Esophagus muscularis mucosa (tissue), 4 donors: ENCODE measurements around the gene PTPRD. TPM values are rescaled to one million over a fixed set of nuclear protein-coding genes. Genes with fewer than 3 reads are reported as not detected.

Experiments used
- DNase-seq: peaks from one replicate; pipeline ENCODE4 v3.0.0-alpha.2; 2017; ENCODE audit errors: extremely low spot score
- H3K27ac ChIP-seq, 4 donors: fragments of 200-600 bp; sonication (generic); replicated peaks in 1 of 4; 1 replicate in 3 of 4; 2 replicates in 1 of 4; pipeline ENCODE4 v1.5.1; 2016 to 2019; ENCODE audit warnings: mild to moderate bottlenecking in 1 of 4
- H3K27me3 ChIP-seq, 4 donors: fragments of 200-600 bp; sonication (generic); one replicate each; pipeline versions ENCODE4 v1.5.1 to v1.6.0; 2016 to 2019
- H3K36me3 ChIP-seq, 4 donors: fragments of 200-600 bp; sonication (generic); one replicate each; pipeline ENCODE4 v1.5.1; 2016 to 2019
- H3K4me1 ChIP-seq, 4 donors: fragments of 200-600 bp; sonication (generic); one replicate each; pipeline ENCODE4 v1.5.1; 2016 to 2019
- H3K4me3 ChIP-seq, 4 donors: fragments of 200-600 bp; sonication (generic); 1 replicate in 2 of 4; 2 replicates in 2 of 4; pipeline ENCODE4 v1.5.1; 2016 to 2019; ENCODE audit warnings: mild to moderate bottlenecking in 4 of 4, moderate library complexity in 1 of 4
- H3K9me3 ChIP-seq, 4 donors: fragments of 200-600 bp; sonication (generic); 1 replicate in 3 of 4; 2 replicates in 1 of 4; pipeline ENCODE4 v1.5.1; 2016 to 2019
- CTCF ChIP-seq, 3 experiments: fragments of 200-600 bp in 2 of 3; fragments of 450-650 bp in 1 of 3; sonication (generic) in 2 of 3; IDR thresholded peaks; one replicate each; pipeline ENCODE4 v1.5.1; 2017 to 2019; ENCODE audit warnings: antibody characterized with exemption in 3 of 3, mild to moderate bottlenecking in 2 of 3, moderate library complexity in 1 of 3
- EP300 ChIP-seq: sonication (generic); formaldehyde crosslinking; IDR thresholded peaks from one replicate; pipeline ENCODE4 v1.6.1; 2017; ENCODE audit warnings: antibody characterized with exemption
- POLR2A ChIP-seq: fragments of 450-650 bp; IDR thresholded peaks from one replicate; pipeline ENCODE4 v1.6.1; 2017; ENCODE audit warnings: antibody characterized with exemption, moderate library complexity, mild to moderate bottlenecking, low read depth
- POLR2AphosphoS5 ChIP-seq, 2 donors: sonication (generic); formaldehyde crosslinking; IDR thresholded peaks; one replicate each; pipeline ENCODE4 v1.6.1; 2017; ENCODE audit warnings: antibody characterized with exemption in 2 of 2
- WGBS: methylation state at CpG from one replicate; pipeline ENCODE4 v1.1.5; 2018; 5-methylcytosine and 5-hydroxymethylcytosine counted together
- intact Hi-C: fragments of 100-400 bp; cut with DNase I; formaldehyde crosslinking; loops from one replicate; pipeline ENCODE4 v1.15.1; 2023
- total RNA-seq, 4 donors: library from RNA; depleted of rRNA; stranded (reverse); fragments of >200 nt; gene quantifications; one replicate each; pipeline versions ENCODE4 v1.1.0 to v1.2.1, GENCODE V29; 2016

The PTPRD gene
- total RNA-seq, 4 donors from 2014 or later = 4.1 to 6.6 (median 5.0) TPM

- H3K9me3 ChIP-seq = no peaks in the 10 kb centered on the region
- H3K27me3 ChIP-seq = no peaks in the 10 kb centered on the region
- intact Hi-C loops = no loop called here
- H3K27ac ChIP-seq = no peak overlapping the region
- no peak for TF ChIP-seq EP300
- TF ChIP-seq POLR2AphosphoS5 (IDR thresholded peaks at IDR 0.05) = no peak
- H3K36me3 ChIP-seq = no peaks in the 10 kb centered on the region
- WGBS = 90% methylated on average over 1 of the region's 1 CpG
- H3K4me1 ChIP-seq = no peaks in the 10 kb centered on the region
- DNase-seq = no peak
- H3K4me3 ChIP-seq = no peak overlapping the region
These were observed 178.4 kb downstream of the PTPRD start for GRCh38 chr9:10434412-10434811.

GRCh38 chr9:10411272-10411671 is 201.5 kb downstream of the PTPRD start:
- H3K4me3 ChIP-seq = no peak overlapping the region
- H3K9me3 ChIP-seq = peaks cover 0 to 6% (median 2%) of the 10 kb centered on the region in 4 donors
- intact Hi-C loops = no loop called here
- TF ChIP-seq EP300 (no peak), POLR2A (no peak), POLR2AphosphoS5 (IDR thresholded peaks at IDR 0.05) (no peak), CTCF (IDR thresholded peaks at IDR 0.05) (no peak)
- DNase-seq = no peak
- H3K36me3 ChIP-seq = no peaks in the 10 kb centered on the region
- H3K27me3 ChIP-seq = no peaks in the 10 kb centered on the region
- no peak overlapping the region for H3K27ac ChIP-seq
- H3K4me1 ChIP-seq = no peaks in the 10 kb centered on the region

- intact Hi-C loops = no loop called here
- Histone ChIP-seq H3K27me3 (no peaks in the 10 kb centered on the region), H3K4me1 (no peaks in the 10 kb centered on the region), H3K9me3 (no peaks in the 10 kb centered on the region), H3K36me3 (no peaks in the 10 kb centered on the region), H3K4me3 (no peak overlapping the region), H3K27ac (no peak overlapping the region)
- 100% methylated on average over 1 of the region's 1 CpG for WGBS
- no peak for DNase-seq
- TF ChIP-seq CTCF (IDR thresholded peaks at IDR 0.05) (no peak), POLR2A (no peak), POLR2AphosphoS5 (IDR thresholded peaks at IDR 0.05) (no peak), EP300 (no peak)
These were observed 209.5 kb downstream of the PTPRD start for GRCh38 chr9:10403283-10403682.

GRCh38 chr9:10396615-10397014 is 216.2 kb downstream of the PTPRD start:
- TF ChIP-seq CTCF (IDR thresholded peaks at IDR 0.05) (no peak), POLR2A (no peak), POLR2AphosphoS5 (IDR thresholded peaks at IDR 0.05) (no peak), EP300 (no peak)
- no peak overlapping the region for H3K4me3 ChIP-seq
- intact Hi-C loops = no loop called here
- no peaks in the 10 kb centered on the region for H3K27me3 ChIP-seq
- H3K9me3 ChIP-seq = no peaks in the 10 kb centered on the region
- no peak for DNase-seq
- no peak overlapping the region for H3K27ac ChIP-seq
- WGBS = 74% methylated on average over 2 of the region's 2 CpGs
- no peaks in the 10 kb centered on the region for H3K36me3 ChIP-seq
- H3K4me1 ChIP-seq = no peaks in the 10 kb centered on the region

GRCh38 chr9:10387282-10387681 is 225.5 kb downstream of the PTPRD start:
- no peaks in the 10 kb centered on the region for H3K4me1 ChIP-seq
- H3K27ac ChIP-seq = no peak overlapping the region
- no peak for DNase-seq
- no peak overlapping the region for H3K4me3 ChIP-seq
- H3K36me3 ChIP-seq = no peaks in the 10 kb centered on the region
- no peaks in the 10 kb centered on the region for H3K27me3 ChIP-seq
- intact Hi-C loops = no loop called here
- 100% methylated on average over 1 of the region's 1 CpG for WGBS
- no peak for TF ChIP-seq CTCF (IDR thresholded peaks at IDR 0.05)
- TF ChIP-seq EP300 = no peak
- TF ChIP-seq POLR2A = no peak
- TF ChIP-seq POLR2AphosphoS5 (IDR thresholded peaks at IDR 0.05) = no peak
- no peaks in the 10 kb centered on the region for H3K9me3 ChIP-seq
